Measurements from ENCODE around the gene FBXL17. TPM values are rescaled to one million over a fixed set of nuclear protein-coding genes. Genes with fewer than 3 reads are reported as not detected.

FBXL17 gene
- polyA plus RNA-seq, 2 of the 4 experiments (the other 2 are of a cell fraction) = 8.7 to 9.1 TPM

DNA sequence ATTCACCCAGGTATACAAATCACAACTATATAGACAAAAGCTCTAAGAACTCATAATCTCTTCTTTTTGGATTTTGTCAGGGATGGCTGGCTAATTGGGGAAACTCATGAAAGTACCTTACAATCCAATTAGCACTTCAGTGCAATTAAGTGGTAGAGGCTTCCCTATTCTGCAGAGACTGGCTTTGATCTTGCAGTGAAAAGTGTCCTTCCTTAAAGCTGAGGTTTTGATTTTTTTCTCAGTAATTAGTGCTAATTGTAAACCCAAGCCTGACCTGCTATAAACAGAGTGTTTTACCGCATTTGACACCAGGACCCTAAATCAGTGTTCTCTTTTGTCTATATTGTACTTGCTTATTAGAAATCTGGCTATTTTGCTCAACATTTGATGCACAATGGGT lies 417.2 kb downstream of the FBXL17 start:
- 0 out of 3 replicates have a peak, but pooled peaks cover 8% of the 10 kb centered on the region for H3K4me1 ChIP-seq
- H3K4me2 ChIP-seq = no peak overlapping the region
- 80% methylated on average over 1 of the region's 1 CpG for WGBS (ENCODE audit: missing lambda C conversion rate)
- FAIRE-seq = no peak
- H3K27ac ChIP-seq = no peak overlapping the region
- no peaks in the 10 kb centered on the region for H3K9me3 ChIP-seq
- DNase-seq (ENCODE audit: low read depth in 1 of 2, low spot score in 1 of 2) = no peak
- ChIA-PET POLR2A (no interaction called here), CTCF (no interaction called here)
- TF ChIP-seq CHD4 (IDR thresholded peaks at IDR 0.05; ENCODE audit: borderline replicate concordance) (no peak), TP53 (CRISPR knock-in tag; IDR thresholded peaks at IDR 0.05) (no peak), GATA3 (IDR thresholded peaks at IDR 0.05; ENCODE audit: borderline replicate concordance) (no peak), CEBPB (IDR thresholded peaks at IDR 0.05) (no peak), HOXA7 (CRISPR knock-in tag; IDR thresholded peaks at IDR 0.05) (no peak), FOXS1 (CRISPR knock-in tag; IDR thresholded peaks at IDR 0.05) (no peak), HEYL (CRISPR knock-in tag; IDR thresholded peaks at IDR 0.05) (no peak), HOXB13 (CRISPR knock-in tag; IDR thresholded peaks at IDR 0.05; ENCODE audit: low read depth) (no peak), MAX (IDR thresholded peaks at IDR 0.05) (no peak), RFX5 (IDR thresholded peaks at IDR 0.05) (no peak), ZNF302 (CRISPR knock-in tag; IDR thresholded peaks at IDR 0.05) (no peak)
- no peak overlapping the region for H3K4me3 ChIP-seq
- ATAC-seq = no peak

DNA sequence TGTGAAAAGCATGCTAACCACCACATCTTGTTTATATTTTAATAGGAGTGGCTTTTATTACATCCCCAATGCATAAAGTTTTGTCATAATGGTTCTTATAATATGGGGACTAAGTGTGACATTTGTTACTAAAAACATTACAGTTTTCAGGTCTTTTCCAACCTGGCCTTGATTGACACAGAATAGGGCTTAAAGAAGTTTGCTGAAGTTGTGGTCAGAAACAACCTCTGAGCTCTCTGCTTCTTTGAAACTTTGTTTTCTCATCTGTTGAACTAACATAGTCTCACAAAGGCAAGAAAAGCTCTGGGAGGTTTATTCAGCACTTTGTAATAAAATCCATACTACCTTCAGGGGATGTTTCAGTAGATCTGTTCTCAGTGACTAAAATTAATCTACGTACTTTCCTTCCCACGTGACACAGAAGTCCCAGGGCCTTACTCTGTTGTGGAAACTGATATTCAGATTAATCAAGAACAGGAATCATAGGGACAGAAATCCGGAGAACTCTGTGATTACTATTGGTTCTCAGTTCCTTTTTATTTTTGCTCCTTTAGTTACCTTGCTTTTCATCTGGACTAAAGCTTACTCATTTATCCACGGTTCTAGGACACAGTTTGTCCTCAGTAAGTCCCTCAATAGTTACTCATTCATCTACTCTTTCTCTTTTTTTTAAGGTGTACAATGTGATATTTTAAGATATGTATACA lies 422.2 kb downstream of the FBXL17 start:
- no peak for FAIRE-seq

GRCh38 chr5:107958861-107959260 lies 423.0 kb downstream of the FBXL17 start:
- ChIA-PET CTCF (interaction anchor here (0.7 kb wide), 1 partner anchor 73 kb away, joined by 3 read pairs; no protein-coding TSS in a partner anchor), POLR2A (no interaction called here)
- H3K9me3 ChIP-seq = no peaks in the 10 kb centered on the region
- FAIRE-seq (no peak), DNase-seq (ENCODE audit: low read depth in 1 of 2, low spot score in 1 of 2) (no peak), ATAC-seq (no peak)
- H3K27ac ChIP-seq = no peak overlapping the region
- H3K4me1 ChIP-seq = no peaks in the 10 kb centered on the region
- 86% methylated on average over 3 of the region's 3 CpGs for WGBS (ENCODE audit: missing lambda C conversion rate)
- H3K4me2 ChIP-seq = no peak overlapping the region
- TF ChIP-seq KDM5A (IDR thresholded peaks at IDR 0.05) (no peak), SMC3 (IDR thresholded peaks at IDR 0.05) (no peak), ZSCAN20 (CRISPR knock-in tag; IDR thresholded peaks at IDR 0.05) (no peak), RFX5 (IDR thresholded peaks at IDR 0.05) (no peak), HDAC2 (IDR thresholded peaks at IDR 0.05) (no peak), MYC (IDR thresholded peaks at IDR 0.05; ENCODE audit: borderline replicate concordance, low read length) (no peak), BCL3 (IDR thresholded peaks at IDR 0.05) (no peak), NFE2L2 (conservative IDR thresholded peaks at IDR 0.05; ENCODE audit: low read length) (no peak), MAX (IDR thresholded peaks at IDR 0.05) (no peak), HOXB13 (CRISPR knock-in tag; IDR thresholded peaks at IDR 0.05; ENCODE audit: low read depth) (no peak), CTCF (IDR thresholded peaks at IDR 0.05) (no peak), TP53 (CRISPR knock-in tag; IDR thresholded peaks at IDR 0.05) (no peak), FOSL2 (IDR thresholded peaks at IDR 0.05) (no peak), FOSL2 (CRISPR knock-in tag; IDR thresholded peaks at IDR 0.05) (no peak), KDM1A (IDR thresholded peaks at IDR 0.05; ENCODE audit: low read depth) (no peak), RNF2 (IDR thresholded peaks at IDR 0.05; ENCODE audit: borderline replicate concordance, low read depth) (no peak), CBX2 (IDR thresholded peaks at IDR 0.05; ENCODE audit: borderline replicate concordance, low read depth) (no peak)
- no peak overlapping the region for H3K4me3 ChIP-seq

More for the DNA sequence above, 422.2 kb downstream of the FBXL17 start:
- H3K9me3 ChIP-seq = no peaks in the 10 kb centered on the region
- DNase-seq (ENCODE audit: low read depth in 1 of 2, low spot score in 1 of 2) (no peak), ATAC-seq (no peak)
- TF ChIP-seq ZFP36 (IDR thresholded peaks at IDR 0.05; ENCODE audit: borderline replicate concordance, partially characterized antibody) = no peak
- TF ChIP-seq HEYL (CRISPR knock-in tag; IDR thresholded peaks at IDR 0.05) = no peak
- TF ChIP-seq EHF (CRISPR knock-in tag; IDR thresholded peaks at IDR 0.05) = no peak
- no peak for TF ChIP-seq ESRRA (IDR thresholded peaks at IDR 0.05; ENCODE audit: borderline replicate concordance, low read length)
- TF ChIP-seq HOXB13 (CRISPR knock-in tag; IDR thresholded peaks at IDR 0.05; ENCODE audit: low read depth) = no peak
- TF ChIP-seq HES2 (IDR thresholded peaks at IDR 0.05) = no peak
- TF ChIP-seq MAZ (IDR thresholded peaks at IDR 0.05; ENCODE audit: borderline replicate concordance, low read depth, low read length) = no peak
- TF ChIP-seq, protein P1, sequence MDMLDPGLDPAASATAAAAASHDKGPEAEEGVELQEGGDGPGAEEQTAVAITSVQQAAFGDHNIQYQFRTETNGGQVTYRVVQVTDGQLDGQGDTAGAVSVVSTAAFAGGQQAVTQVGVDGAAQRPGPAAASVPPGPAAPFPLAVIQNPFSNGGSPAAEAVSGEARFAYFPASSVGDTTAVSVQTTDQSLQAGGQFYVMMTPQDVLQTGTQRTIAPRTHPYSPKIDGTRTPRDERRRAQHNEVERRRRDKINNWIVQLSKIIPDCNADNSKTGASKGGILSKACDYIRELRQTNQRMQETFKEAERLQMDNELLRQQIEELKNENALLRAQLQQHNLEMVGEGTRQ (IDR thresholded peaks at IDR 0.05) = no peak
- no peak for TF ChIP-seq NPAS2 (CRISPR knock-in tag; IDR thresholded peaks at IDR 0.05; ENCODE audit: borderline replicate concordance)
- no peak for TF ChIP-seq SREBF2 (IDR thresholded peaks at IDR 0.05)
- no peak for TF ChIP-seq HOXB5 (CRISPR knock-in tag; IDR thresholded peaks at IDR 0.05)
- no peak for TF ChIP-seq RARB (CRISPR knock-in tag; IDR thresholded peaks at IDR 0.05)
- TF ChIP-seq MYC (IDR thresholded peaks at IDR 0.05; ENCODE audit: borderline replicate concordance, low read length) = no peak
- no peak overlapping the region for H3K27ac ChIP-seq
- no peak overlapping the region for H3K4me3 ChIP-seq
- POLR2A ChIA-PET = no interaction called here
- no peak overlapping the region for H3K4me2 ChIP-seq
- WGBS (ENCODE audit: missing lambda C conversion rate) = 58% methylated on average over 4 of the region's 4 CpGs
- CTCF ChIA-PET = no interaction called here
- H3K4me1 ChIP-seq = no peaks in the 10 kb centered on the region

Data from A549 (cell line).